ENCODE results near the gene SMG7.

Gene SMG7

GRCh38 chr1:183554577-183554976, 82.3 kb downstream of the SMG7 start (continued):
- TF ChIP-seq REST (tag by site-specific recombination; IDR thresholded peaks at IDR 0.05) (no peak), HIC1 (tag by site-specific recombination; IDR thresholded peaks at IDR 0.05) (no peak), BCL11A (tag by site-specific recombination; IDR thresholded peaks at IDR 0.05; ENCODE audit: low read depth) (no peak), ZNF626 (tag by site-specific recombination; IDR thresholded peaks at IDR 0.05) (no peak), ZNF530 (tag by site-specific recombination; IDR thresholded peaks at IDR 0.05; ENCODE audit: low read depth) (no peak), ZNF510 (tag by site-specific recombination; IDR thresholded peaks at IDR 0.05; ENCODE audit: insufficient replicate concordance) (no peak), ZNF558 (tag by site-specific recombination; IDR thresholded peaks at IDR 0.05) (no peak), ZBTB21 (tag by site-specific recombination; IDR thresholded peaks at IDR 0.05) (no peak), MYNN (tag by site-specific recombination; IDR thresholded peaks at IDR 0.05; ENCODE audit: borderline replicate concordance) (no peak), ZNF664 (tag by site-specific recombination; IDR thresholded peaks at IDR 0.05) (no peak), ZNF211 (tag by site-specific recombination; IDR thresholded peaks at IDR 0.05; ENCODE audit: low read depth) (no peak)
- TF ChIP-seq, protein P1, sequence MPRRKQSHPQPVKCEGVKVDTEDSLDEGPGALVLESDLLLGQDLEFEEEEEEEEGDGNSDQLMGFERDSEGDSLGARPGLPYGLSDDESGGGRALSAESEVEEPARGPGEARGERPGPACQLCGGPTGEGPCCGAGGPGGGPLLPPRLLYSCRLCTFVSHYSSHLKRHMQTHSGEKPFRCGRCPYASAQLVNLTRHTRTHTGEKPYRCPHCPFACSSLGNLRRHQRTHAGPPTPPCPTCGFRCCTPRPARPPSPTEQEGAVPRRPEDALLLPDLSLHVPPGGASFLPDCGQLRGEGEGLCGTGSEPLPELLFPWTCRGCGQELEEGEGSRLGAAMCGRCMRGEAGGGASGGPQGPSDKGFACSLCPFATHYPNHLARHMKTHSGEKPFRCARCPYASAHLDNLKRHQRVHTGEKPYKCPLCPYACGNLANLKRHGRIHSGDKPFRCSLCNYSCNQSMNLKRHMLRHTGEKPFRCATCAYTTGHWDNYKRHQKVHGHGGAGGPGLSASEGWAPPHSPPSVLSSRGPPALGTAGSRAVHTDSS (tag by site-specific recombination; IDR thresholded peaks at IDR 0.05) = no peak
- TF ChIP-seq, protein P2, sequence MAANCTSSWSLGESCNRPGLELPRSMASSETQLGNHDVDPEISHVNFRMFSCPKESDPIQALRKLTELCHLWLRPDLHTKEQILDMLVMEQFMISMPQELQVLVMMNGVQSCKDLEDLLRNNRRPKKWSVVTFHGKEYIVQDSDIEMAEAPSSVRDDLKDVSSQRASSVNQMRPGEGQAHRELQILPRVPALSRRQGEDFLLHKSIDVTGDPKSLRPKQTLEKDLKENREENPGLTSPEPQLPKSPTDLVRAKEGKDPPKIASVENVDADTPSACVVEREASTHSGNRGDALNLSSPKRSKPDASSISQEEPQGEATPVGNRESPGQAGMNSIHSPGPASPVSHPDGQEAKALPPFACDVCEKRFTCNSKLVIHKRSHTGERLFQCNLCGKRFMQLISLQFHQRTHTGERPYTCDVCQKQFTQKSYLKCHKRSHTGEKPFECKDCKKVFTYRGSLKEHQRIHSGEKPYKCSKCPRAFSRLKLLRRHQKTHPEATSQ (tag by site-specific recombination; IDR thresholded peaks at IDR 0.05) = no peak

- Histone ChIP-seq H3K27ac (ENCODE audit: extremely low read depth, low read depth, low read length) (no peak overlapping the region), H3K36me3 (ENCODE audit: control insufficient read depth in 2 of 2, insufficient read depth in 1 of 2, low read length in 2 of 2) (peaks cover 6 to 9% of the 10 kb centered on the region in 2 experiments; a peak in 2 of 3 replicates), H3K9me3 (ENCODE audit: control insufficient read depth, insufficient read depth, low read depth, low read length) (no peaks in the 10 kb centered on the region), H3K4me3 (ENCODE audit: low read depth, low read length) (no peak overlapping the region), H3K4me1 (ENCODE audit: control insufficient read depth, insufficient read depth, low read length) (no peaks in the 10 kb centered on the region)
- ChIA-PET CTCF (no interaction called here), POLR2A (no interaction called here)
- no peak for TF ChIP-seq ZNF426 (tag by site-specific recombination; IDR thresholded peaks at IDR 0.05)
- TF ChIP-seq ZFP69B (tag by site-specific recombination; IDR thresholded peaks at IDR 0.05) = peak; percentile 59; the same call in 1 of the 2 replicates
- TF ChIP-seq, protein P3, sequence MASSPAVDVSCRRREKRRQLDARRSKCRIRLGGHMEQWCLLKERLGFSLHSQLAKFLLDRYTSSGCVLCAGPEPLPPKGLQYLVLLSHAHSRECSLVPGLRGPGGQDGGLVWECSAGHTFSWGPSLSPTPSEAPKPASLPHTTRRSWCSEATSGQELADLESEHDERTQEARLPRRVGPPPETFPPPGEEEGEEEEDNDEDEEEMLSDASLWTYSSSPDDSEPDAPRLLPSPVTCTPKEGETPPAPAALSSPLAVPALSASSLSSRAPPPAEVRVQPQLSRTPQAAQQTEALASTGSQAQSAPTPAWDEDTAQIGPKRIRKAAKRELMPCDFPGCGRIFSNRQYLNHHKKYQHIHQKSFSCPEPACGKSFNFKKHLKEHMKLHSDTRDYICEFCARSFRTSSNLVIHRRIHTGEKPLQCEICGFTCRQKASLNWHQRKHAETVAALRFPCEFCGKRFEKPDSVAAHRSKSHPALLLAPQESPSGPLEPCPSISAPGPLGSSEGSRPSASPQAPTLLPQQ (tag by site-specific recombination; IDR thresholded peaks at IDR 0.05) = 0 out of 2 replicates have a peak, but pooled peaks have one; percentile 37
Observed at GRCh38 chr1:183559061-183559460, 86.8 kb downstream of the SMG7 start.

All from HEK293 (cell line).